Measurements from ENCODE around the gene ANKFN1. TPM values are rescaled to one million over a fixed set of nuclear protein-coding genes. Genes with fewer than 3 reads are reported as not detected.

Gene ANKFN1
- total and polyA plus RNA-seq, 8 donors = 0.05 to 0.20 (median 0.12) TPM; not detected in 4

DNA sequence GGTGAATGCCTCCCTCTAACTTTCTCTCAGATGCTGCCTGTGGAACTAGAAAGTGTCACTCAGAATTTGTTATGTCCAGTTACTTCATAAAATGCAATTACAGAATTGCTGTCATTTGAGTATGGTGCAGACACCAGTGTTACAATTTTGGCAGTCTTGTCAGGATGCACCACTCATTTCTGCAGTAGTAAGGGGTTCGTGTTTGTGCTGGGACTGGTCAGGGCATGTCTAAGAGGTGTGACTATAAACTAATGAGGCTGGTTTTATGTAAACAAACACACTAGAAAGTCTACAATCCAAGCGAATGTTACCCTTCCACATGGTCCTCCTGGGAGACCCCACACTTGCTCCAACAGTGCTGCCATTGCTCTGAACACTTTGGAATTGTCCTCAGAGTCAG lies 206.2 kb downstream of the ANKFN1 start:
- Histone ChIP-seq H3K27me3 (no peaks in the 10 kb centered on the region), H3K27ac (no peak overlapping the region), H3K4me1 (no peaks in the 10 kb centered on the region), H3K36me3 (no peaks in the 10 kb centered on the region), H3K4me3 (no peak overlapping the region), H3K9me3 (no peaks in the 10 kb centered on the region)
- FAIRE-seq (no peak), DNase-seq (no peak), ATAC-seq (no peak)
- TF ChIP-seq, protein P1, sequence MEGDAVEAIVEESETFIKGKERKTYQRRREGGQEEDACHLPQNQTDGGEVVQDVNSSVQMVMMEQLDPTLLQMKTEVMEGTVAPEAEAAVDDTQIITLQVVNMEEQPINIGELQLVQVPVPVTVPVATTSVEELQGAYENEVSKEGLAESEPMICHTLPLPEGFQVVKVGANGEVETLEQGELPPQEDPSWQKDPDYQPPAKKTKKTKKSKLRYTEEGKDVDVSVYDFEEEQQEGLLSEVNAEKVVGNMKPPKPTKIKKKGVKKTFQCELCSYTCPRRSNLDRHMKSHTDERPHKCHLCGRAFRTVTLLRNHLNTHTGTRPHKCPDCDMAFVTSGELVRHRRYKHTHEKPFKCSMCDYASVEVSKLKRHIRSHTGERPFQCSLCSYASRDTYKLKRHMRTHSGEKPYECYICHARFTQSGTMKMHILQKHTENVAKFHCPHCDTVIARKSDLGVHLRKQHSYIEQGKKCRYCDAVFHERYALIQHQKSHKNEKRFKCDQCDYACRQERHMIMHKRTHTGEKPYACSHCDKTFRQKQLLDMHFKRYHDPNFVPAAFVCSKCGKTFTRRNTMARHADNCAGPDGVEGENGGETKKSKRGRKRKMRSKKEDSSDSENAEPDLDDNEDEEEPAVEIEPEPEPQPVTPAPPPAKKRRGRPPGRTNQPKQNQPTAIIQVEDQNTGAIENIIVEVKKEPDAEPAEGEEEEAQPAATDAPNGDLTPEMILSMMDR (IDR thresholded peaks at IDR 0.05) = no peak
- WGBS, 2 donors = 34 to 51% methylated on average over 2 of the region's 2 CpGs
- intact Hi-C loops (cut with DNase I) = no loop called here

DNA sequence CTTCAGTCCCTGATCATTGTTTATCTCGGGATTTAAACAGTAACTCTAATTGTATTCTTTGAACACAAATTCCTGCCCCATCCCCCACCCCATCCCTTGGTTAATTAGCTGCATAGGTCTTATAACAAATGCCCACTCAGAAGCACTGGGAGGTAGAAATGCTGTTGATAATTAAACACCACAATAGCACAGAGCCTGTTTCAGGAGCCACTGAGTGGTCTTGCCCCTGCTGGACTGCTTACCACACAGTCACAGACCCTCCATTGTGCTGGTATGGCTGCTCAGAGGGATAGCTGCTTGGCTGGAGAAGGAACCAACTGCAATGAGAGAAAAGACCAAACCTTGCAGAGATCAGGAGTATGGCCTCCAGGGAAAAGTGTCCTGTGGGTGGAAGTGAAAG lies 214.1 kb downstream of the ANKFN1 start:
- intact Hi-C loops (cut with DNase I) = no loop called here
- Histone ChIP-seq H3K4me3 (no peak overlapping the region), H3K36me3 (no peaks in the 10 kb centered on the region), H3K4me1 (no peaks in the 10 kb centered on the region), H3K27me3 (no peaks in the 10 kb centered on the region), H3K27ac (no peak overlapping the region), H3K9me3 (no peaks in the 10 kb centered on the region)
- no peak for DNase-seq
- WGBS, 2 donors = 19 to 27% methylated on average over 1 of the region's 1 CpG
- TF ChIP-seq, protein P1 (IDR thresholded peaks at IDR 0.05) = no peak
- ATAC-seq = no peak
- FAIRE-seq = no peak

DNA sequence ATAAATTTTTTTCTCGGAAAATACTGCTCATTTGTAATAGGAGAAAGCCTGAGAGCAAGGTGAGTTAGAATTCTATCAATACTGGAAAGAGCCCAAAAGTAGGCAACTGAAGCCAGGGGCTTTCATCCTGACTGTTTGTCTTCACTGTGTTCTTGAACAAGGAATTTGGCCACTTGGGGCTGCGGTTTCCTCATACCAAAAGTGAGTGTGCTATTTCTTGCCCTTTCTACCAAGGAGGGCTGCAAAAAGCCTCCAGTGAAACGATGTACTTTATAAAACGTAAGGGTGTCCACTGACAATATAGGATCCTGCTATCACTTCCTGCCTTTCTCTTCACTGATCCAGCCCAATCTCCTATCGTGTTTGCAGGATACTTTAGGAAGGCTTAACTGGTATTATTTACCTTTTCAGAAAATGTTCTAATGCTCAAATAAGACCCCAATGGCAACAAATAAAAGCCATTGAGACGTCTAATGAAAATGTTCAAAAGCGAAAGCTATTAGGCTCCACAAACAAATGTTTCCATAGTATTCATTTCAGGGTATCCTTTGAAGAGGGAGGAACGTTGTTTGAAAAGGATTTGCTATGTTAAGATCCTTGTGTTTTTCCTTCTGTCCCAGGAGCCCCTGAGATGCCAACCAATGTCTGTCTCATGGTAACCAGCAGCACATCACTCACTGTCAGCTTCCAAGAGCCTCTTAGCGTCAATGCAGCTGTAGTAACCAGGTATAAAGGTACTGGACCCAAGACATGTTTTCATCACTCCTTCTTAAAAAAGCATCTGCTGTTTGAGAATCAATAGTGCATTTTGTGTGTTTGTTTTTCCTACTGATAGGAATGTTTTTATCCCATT lies 220.9 kb downstream of the ANKFN1 start:
- H3K36me3 ChIP-seq = no peaks in the 10 kb centered on the region
- ATAC-seq = no peak
- no peaks in the 10 kb centered on the region for H3K27me3 ChIP-seq
- H3K9me3 ChIP-seq = no peaks in the 10 kb centered on the region
- intact Hi-C loops (cut with DNase I) = no loop called here
- no peak overlapping the region for H3K4me3 ChIP-seq
- no peaks in the 10 kb centered on the region for H3K4me1 ChIP-seq
- FAIRE-seq = no peak
- H3K27ac ChIP-seq = no peak overlapping the region
- no peak for DNase-seq
- WGBS, 2 donors = 39 to 61% methylated on average over 9 of the region's 9 CpGs
- TF ChIP-seq, protein P1 (IDR thresholded peaks at IDR 0.05) = no peak

DNA sequence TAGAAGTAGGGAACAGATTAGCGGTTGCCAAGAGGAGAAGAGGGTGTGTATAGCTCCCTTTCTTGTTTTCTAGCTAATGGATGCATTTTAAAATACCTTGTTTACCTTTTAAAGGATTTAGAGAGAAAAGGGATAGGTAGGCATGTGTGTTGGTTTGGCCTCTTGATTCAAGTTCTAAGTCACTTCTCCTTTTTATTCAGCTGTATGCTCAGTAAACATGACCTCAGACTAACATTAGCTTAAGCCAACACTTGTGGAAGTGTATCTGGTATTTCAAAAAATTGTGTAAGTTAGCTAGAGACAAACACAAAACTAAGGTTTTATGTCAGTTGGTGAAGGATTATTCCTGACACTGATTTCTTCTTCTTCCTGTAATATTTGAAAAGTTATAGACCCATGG lies 236.1 kb downstream of the ANKFN1 start:
- FAIRE-seq (no peak), ATAC-seq (no peak), DNase-seq (no peak)
- intact Hi-C loops (cut with DNase I) = no loop called here
- Histone ChIP-seq H3K36me3 (no peaks in the 10 kb centered on the region), H3K27ac (no peak overlapping the region), H3K4me3 (no peak overlapping the region), H3K27me3 (no peaks in the 10 kb centered on the region), H3K4me1 (no peaks in the 10 kb centered on the region), H3K9me3 (no peaks in the 10 kb centered on the region)
- WGBS, 2 donors = 88 to 90% methylated on average over 1 of the region's 1 CpG
- TF ChIP-seq, protein P1 (IDR thresholded peaks at IDR 0.05) = no peak

DNA sequence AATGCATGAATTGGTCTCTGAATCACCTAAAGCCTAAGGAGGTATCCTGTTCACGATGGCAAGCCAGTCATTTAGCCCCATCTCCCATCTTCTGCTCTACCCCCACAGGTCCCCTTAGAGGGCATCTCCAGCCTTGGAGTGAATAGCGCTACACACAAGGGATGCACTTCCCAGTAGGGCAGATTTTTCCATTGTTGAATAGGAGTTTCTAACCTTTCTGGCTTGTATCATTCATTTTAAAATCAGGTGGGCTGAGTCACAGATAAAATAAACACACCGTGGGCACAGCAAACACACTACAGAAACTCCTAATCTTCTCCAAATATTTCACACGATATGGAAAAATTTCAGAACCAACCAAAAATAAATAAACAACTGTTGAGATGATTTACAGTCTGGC lies 239.0 kb downstream of the ANKFN1 start:
- H3K9me3 ChIP-seq = no peaks in the 10 kb centered on the region
- no peak for ATAC-seq
- intact Hi-C loops (cut with DNase I) = no loop called here
- TF ChIP-seq, protein P1 (IDR thresholded peaks at IDR 0.05) = no peak
- no peak for DNase-seq
- no peak overlapping the region for H3K27ac ChIP-seq
- WGBS, 2 donors = 42 to 45% methylated on average over 4 of the region's 4 CpGs
- no peak for FAIRE-seq
- H3K4me3 ChIP-seq = no peak overlapping the region
- no peaks in the 10 kb centered on the region for H3K4me1 ChIP-seq
- no peaks in the 10 kb centered on the region for H3K36me3 ChIP-seq
- H3K27me3 ChIP-seq = no peaks in the 10 kb centered on the region
